Skeletal muscle tissue (tissue), 4 donors: ENCODE measurements around the gene SFMBT1. TPM values are rescaled to one million over a fixed set of nuclear protein-coding genes. Genes with fewer than 3 reads are reported as not detected.
A peak's percentile ranks its signal among the peaks of the same experiment; 100 is the strongest.

Experiments
- H3K27ac ChIP-seq: one replicate; pipeline ENCODE4 v1.7.0; 2013; ENCODE audit warnings: mild to moderate bottlenecking, low read depth, low read length, inconsistent platforms
- H3K27me3 ChIP-seq, 3 donors: one replicate each; pipeline ENCODE4 v1.7.0; 2013; ENCODE audit warnings: low read length in 3 of 3; ENCODE audit not compliant: control insufficient read depth in 3 of 3, insufficient read depth in 3 of 3
- H3K36me3 ChIP-seq, 3 donors: one replicate each; pipeline ENCODE4 v1.7.0; 2013; ENCODE audit warnings: low read length in 3 of 3; ENCODE audit not compliant: control insufficient read depth in 3 of 3, insufficient read depth in 3 of 3
- H3K4me1 ChIP-seq, 3 donors: one replicate each; pipeline ENCODE4 v1.7.0; 2013; ENCODE audit warnings: low read length in 3 of 3, mild to moderate bottlenecking in 3 of 3; ENCODE audit not compliant: control insufficient read depth in 3 of 3, insufficient read depth in 3 of 3
- H3K4me3 ChIP-seq, 3 donors: one replicate each; pipeline ENCODE4 v1.7.0; 2013; ENCODE audit warnings: low read length in 3 of 3
- H3K9ac ChIP-seq, 3 donors: one replicate each; pipeline ENCODE4 v1.7.0; 2013; ENCODE audit warnings: low read length in 3 of 3, mild to moderate bottlenecking in 3 of 3, moderate library complexity in 2 of 3, low read depth in 1 of 3
- H3K9me3 ChIP-seq, 3 donors: one replicate each; pipeline ENCODE4 v1.7.0; 2013; ENCODE audit warnings: low read length in 3 of 3; ENCODE audit not compliant: control insufficient read depth in 3 of 3
- total RNA-seq: library from RNA; depleted of rRNA; stranded (reverse); fragments of >200 nt; gene quantifications from one replicate; pipeline ENCODE4 v1.2.3, GENCODE V29; 2014
- donor health status: Osteomylitis.

The SFMBT1 gene
- total RNA-seq: 11.0 TPM

- Histone ChIP-seq H3K36me3 (no peaks in the 10 kb centered on the region), H3K9ac (peak within 1 kb of the TSS; percentile 88 to 96 (median 91)), H3K4me1 (peaks cover 6 to 14% (median 9%) of the 10 kb centered on the region in 3 donors), H3K27me3 (no peaks in the 10 kb centered on the region), H3K27ac (peak within 1 kb of the TSS; percentile 91), H3K9me3 (no peaks in the 10 kb centered on the region), H3K4me3 (peak within 1 kb of the TSS; percentile 89 to 91 (median 90))
Measured at GRCh38 chr3:53045518-53046170, at the start of gene SFMBT1. Gene SFMBT1, minus strand, starts transcription at chr3:53046073. Its CDS starts 76,945 bp downstream, at chr3:52969128.

- no peaks in the 10 kb centered on the region for H3K9me3 ChIP-seq
- H3K4me3 ChIP-seq: no peak overlapping the region
- no peak overlapping the region for H3K27ac ChIP-seq
- H3K4me1 ChIP-seq: no peaks in the 10 kb centered on the region
- H3K27me3 ChIP-seq: no peaks in the 10 kb centered on the region
- H3K9ac ChIP-seq: no peak overlapping the region
- peaks cover 34 to 50% (median 42%) of the 10 kb centered on the region in 3 donors for H3K36me3 ChIP-seq
Measured at GRCh38 chr3:53092942-53093341, 47.1 kb upstream of the SFMBT1 start.

DNA sequence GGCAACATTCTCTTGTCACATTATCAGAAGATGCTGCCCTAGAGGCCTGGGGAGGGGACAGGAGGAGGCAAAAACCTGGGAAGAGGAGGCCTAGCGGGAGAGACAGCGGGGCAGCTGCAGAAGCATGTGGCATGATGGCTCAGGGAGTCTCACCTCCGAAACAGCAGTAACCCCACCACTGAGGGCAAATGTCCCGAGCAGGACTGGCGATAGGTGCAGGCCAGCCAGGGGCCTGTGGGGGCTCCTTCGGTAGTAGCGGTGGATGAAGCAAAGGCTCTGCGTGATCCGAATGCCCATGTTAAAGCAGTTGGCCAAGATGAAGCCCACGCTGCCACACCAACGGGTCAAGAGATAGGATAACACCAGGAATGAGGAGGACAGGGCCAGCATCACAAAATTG is 46.3 kb upstream of the SFMBT1 start:
- no peaks in the 10 kb centered on the region for H3K9me3 ChIP-seq
- H3K4me1 ChIP-seq: no peaks in the 10 kb centered on the region
- H3K36me3 ChIP-seq: peaks cover 34 to 50% (median 42%) of the 10 kb centered on the region in 3 donors
- H3K27me3 ChIP-seq: no peaks in the 10 kb centered on the region
- H3K27ac ChIP-seq: no peak overlapping the region
- no peak overlapping the region for H3K9ac ChIP-seq
- no peak overlapping the region for H3K4me3 ChIP-seq

DNA sequence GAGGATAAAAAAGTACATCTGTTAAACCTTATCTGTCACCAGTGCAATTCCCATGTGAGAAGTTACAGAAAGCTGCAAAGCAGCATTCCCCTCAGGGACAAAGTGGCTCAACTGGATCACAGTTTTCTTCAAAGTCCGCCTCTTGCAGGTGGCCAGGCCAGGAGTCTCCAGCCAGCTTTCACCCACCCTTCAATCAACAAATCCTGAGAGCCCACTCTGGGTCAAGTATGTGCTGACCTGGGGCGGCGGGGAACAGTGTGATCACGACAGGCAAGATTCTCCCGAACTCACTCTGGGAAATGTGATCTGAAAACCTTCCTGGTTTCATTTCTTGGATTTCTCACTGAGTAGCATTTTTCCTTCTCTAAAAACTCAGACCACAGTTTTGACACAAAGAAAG is 45.1 kb upstream of the SFMBT1 start:
- no peaks in the 10 kb centered on the region for H3K9me3 ChIP-seq
- no peaks in the 10 kb centered on the region for H3K4me1 ChIP-seq
- no peak overlapping the region for H3K4me3 ChIP-seq
- H3K9ac ChIP-seq: no peak overlapping the region
- no peak overlapping the region for H3K27ac ChIP-seq
- H3K36me3 ChIP-seq: peaks cover 34 to 50% (median 40%) of the 10 kb centered on the region in 3 donors
- H3K27me3 ChIP-seq: no peaks in the 10 kb centered on the region

GRCh38 chr3:53089511-53089910 is 43.6 kb upstream of the SFMBT1 start:
- no peaks in the 10 kb centered on the region for H3K4me1 ChIP-seq
- H3K4me3 ChIP-seq: no peak overlapping the region
- H3K27me3 ChIP-seq: no peaks in the 10 kb centered on the region
- H3K9ac ChIP-seq: no peak overlapping the region
- no peaks in the 10 kb centered on the region for H3K9me3 ChIP-seq
- H3K36me3 ChIP-seq: peaks cover 34 to 44% (median 36%) of the 10 kb centered on the region in 3 donors
- no peak overlapping the region for H3K27ac ChIP-seq

DNA sequence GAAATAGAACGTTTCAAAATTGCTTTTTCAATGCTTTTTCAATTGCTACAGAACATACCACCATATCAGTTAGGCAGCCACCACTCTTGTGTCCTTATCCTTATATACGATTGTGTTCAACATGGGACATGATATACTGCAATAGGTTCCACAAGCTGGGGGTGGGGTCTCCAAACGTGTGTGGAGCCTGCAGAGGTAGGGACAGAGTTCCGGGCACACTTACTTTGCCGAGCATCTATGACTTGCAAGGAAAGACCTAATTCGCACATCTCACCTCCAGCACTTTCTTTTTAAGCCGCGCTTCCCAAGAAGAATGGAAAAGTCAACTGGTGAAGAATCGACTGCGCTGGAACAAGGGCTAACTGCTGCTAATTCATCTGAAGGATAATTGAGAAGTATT is 39.6 kb upstream of the SFMBT1 start:
- Histone ChIP-seq H3K27ac (no peak overlapping the region), H3K9me3 (no peaks in the 10 kb centered on the region), H3K9ac (no peak overlapping the region), H3K4me1 (peaks cover 0 to 9% (median 0%) of the 10 kb centered on the region in 3 donors), H3K36me3 (peaks cover 11 to 14% (median 14%) of the 10 kb centered on the region in 3 donors), H3K27me3 (no peaks in the 10 kb centered on the region), H3K4me3 (no peak overlapping the region)

- Histone ChIP-seq H3K4me1 (peaks cover 0 to 9% (median 0%) of the 10 kb centered on the region in 3 donors), H3K27ac (no peak overlapping the region), H3K9me3 (no peaks in the 10 kb centered on the region), H3K4me3 (no peak overlapping the region), H3K9ac (no peak overlapping the region), H3K36me3 (peaks cover under 1 to 5% (median 4%) of the 10 kb centered on the region in 3 donors), H3K27me3 (no peaks in the 10 kb centered on the region)
Measured at GRCh38 chr3:53084310-53085001, 38.6 kb upstream of the SFMBT1 start.

DNA sequence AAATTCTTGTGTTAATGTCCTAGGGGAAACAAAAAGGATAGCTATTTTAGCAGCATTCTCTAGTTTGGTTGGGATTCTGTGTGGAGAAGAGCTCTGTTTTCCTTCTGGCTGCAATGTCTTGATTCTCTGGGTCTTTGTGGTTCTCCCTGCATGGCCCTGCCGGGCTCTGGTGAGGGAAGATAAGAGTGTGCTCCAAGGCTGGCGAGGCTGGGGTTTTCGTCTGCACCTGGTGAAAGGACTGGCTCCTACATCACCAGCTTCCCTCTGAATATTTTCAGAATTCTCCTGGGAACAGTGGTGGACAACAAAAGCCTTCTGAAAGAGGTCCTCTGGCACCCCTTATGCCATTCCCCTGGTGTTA is 38.1 kb upstream of the SFMBT1 start:
- Histone ChIP-seq H3K27me3 (no peaks in the 10 kb centered on the region), H3K9ac (no peak overlapping the region), H3K4me1 (peaks cover 0 to 9% (median 0%) of the 10 kb centered on the region in 3 donors), H3K27ac (no peak overlapping the region), H3K36me3 (no peaks in the 10 kb centered on the region), H3K9me3 (no peaks in the 10 kb centered on the region), H3K4me3 (no peak overlapping the region)

- Histone ChIP-seq H3K27me3 (no peaks in the 10 kb centered on the region), H3K9me3 (no peaks in the 10 kb centered on the region), H3K36me3 (no peaks in the 10 kb centered on the region), H3K27ac (no peak overlapping the region), H3K9ac (no peak overlapping the region), H3K4me3 (no peak overlapping the region), H3K4me1 (peaks cover 0 to 9% (median 0%) of the 10 kb centered on the region in 3 donors)
Measured at GRCh38 chr3:53083521-53083920, 37.6 kb upstream of the SFMBT1 start.

- no peaks in the 10 kb centered on the region for H3K9me3 ChIP-seq
- no peak overlapping the region for H3K4me3 ChIP-seq
- H3K9ac ChIP-seq: no peak overlapping the region
- H3K4me1 ChIP-seq: peaks cover 0 to 9% (median 0%) of the 10 kb centered on the region in 3 donors
- no peak overlapping the region for H3K27ac ChIP-seq
- H3K36me3 ChIP-seq: no peaks in the 10 kb centered on the region
- H3K27me3 ChIP-seq: no peaks in the 10 kb centered on the region
Measured at GRCh38 chr3:53082736-53083135, 36.9 kb upstream of the SFMBT1 start.
